Adipocyte (in vitro differentiated cells): Measurements from ENCODE around the gene RNF145.
"Not testable (repeated sequence)": the region's sequence is repeated elsewhere in the genome, so short reads cannot be mapped to it uniquely, and the experiment has no call there.

Experiments
- DNase-seq: peaks from one replicate; pipeline ENCODE4 v3.0.0-alpha.2; 2015; ENCODE audit warnings: low read depth
- H3K27me3 ChIP-seq: replicated peaks from 2 replicates; pipeline ENCODE4 v1.7.0; 2013; ENCODE audit warnings: mild to moderate bottlenecking, low read length, moderate library complexity; ENCODE audit not compliant: control insufficient read depth, insufficient read depth
- H3K36me3 ChIP-seq: 2 replicates; pipeline ENCODE4 v1.7.0; 2013; ENCODE audit warnings: low read length, mild to moderate bottlenecking, moderate library complexity; ENCODE audit not compliant: control insufficient read depth, insufficient read depth, severe bottlenecking
- H3K4me1 ChIP-seq: 2 replicates; pipeline ENCODE4 v1.7.0; 2013; ENCODE audit warnings: mild to moderate bottlenecking, low read length, moderate library complexity; ENCODE audit not compliant: control insufficient read depth, insufficient read depth
- H3K4me3 ChIP-seq: 2 replicates; pipeline ENCODE4 v1.7.0; 2013; ENCODE audit warnings: mild to moderate bottlenecking, low read length, moderate library complexity
- H3K9ac ChIP-seq: 2 replicates; pipeline ENCODE4 v1.7.0; 2013; ENCODE audit warnings: mild to moderate bottlenecking, low read length, moderate library complexity
- H3K9me3 ChIP-seq: 2 replicates; pipeline ENCODE4 v1.7.0; 2013; ENCODE audit warnings: mild to moderate bottlenecking, low read length, moderate library complexity; ENCODE audit not compliant: control insufficient read depth

The RNF145 gene

GRCh38 chr5:159240301-159240870, 31.0 kb upstream of the RNF145 start:
- Histone ChIP-seq H3K4me1 (peaks cover 8% of the 10 kb centered on the region), H3K27me3 (no peaks in the 10 kb centered on the region), H3K9me3 (no peaks in the 10 kb centered on the region), H3K36me3 (no peaks in the 10 kb centered on the region), H3K9ac (no peak overlapping the region), H3K4me3 (no peak overlapping the region)
- DNase-seq = peak; percentile 32

- not testable (repeated sequence) for H3K9ac ChIP-seq, H3K9me3 ChIP-seq, H3K4me1 ChIP-seq, DNase-seq, H3K36me3 ChIP-seq, H3K27me3 ChIP-seq, H3K4me3 ChIP-seq
These were observed 26.6 kb upstream of the RNF145 start for GRCh38 chr5:159235871-159236520.

GRCh38 chr5:159231167-159231566, 21.8 kb upstream of the RNF145 start:
- no peak overlapping the region for H3K4me3 ChIP-seq
- no peak overlapping the region for H3K9ac ChIP-seq
- no peaks in the 10 kb centered on the region for H3K36me3 ChIP-seq
- H3K4me1 ChIP-seq = peaks cover 7% of the 10 kb centered on the region
- peak; percentile 11 for DNase-seq
- H3K27me3 ChIP-seq = no peaks in the 10 kb centered on the region
- H3K9me3 ChIP-seq = no peaks in the 10 kb centered on the region

GRCh38 chr5:159230657-159231056, 21.3 kb upstream of the RNF145 start:
- H3K4me1 ChIP-seq = peaks cover 7% of the 10 kb centered on the region
- no peak for DNase-seq

GRCh38 chr5:159228097-159228496, 18.7 kb upstream of the RNF145 start:
- H3K4me3 ChIP-seq, H3K27me3 ChIP-seq, H3K4me1 ChIP-seq, H3K9me3 ChIP-seq, H3K36me3 ChIP-seq, DNase-seq, H3K9ac ChIP-seq: not testable (repeated sequence)

More at GRCh38 chr5:159230657-159231056, 21.3 kb upstream of the RNF145 start:
- Histone ChIP-seq H3K27me3 (no peaks in the 10 kb centered on the region), H3K9me3 (no peaks in the 10 kb centered on the region), H3K9ac (no peak overlapping the region), H3K36me3 (no peaks in the 10 kb centered on the region), H3K4me3 (no peak overlapping the region)

- Histone ChIP-seq H3K27me3 (peaks cover 9% of the 10 kb centered on the region), H3K36me3 (no peaks in the 10 kb centered on the region), H3K9me3 (no peaks in the 10 kb centered on the region), H3K4me3 (no peak overlapping the region), H3K4me1 (peaks cover 7% of the 10 kb centered on the region), H3K9ac (no peak overlapping the region)
- no peak for DNase-seq
These were observed 18.1 kb upstream of the RNF145 start for GRCh38 chr5:159227452-159227851.

GRCh38 chr5:159226451-159226850, 17.1 kb upstream of the RNF145 start:
- no peak for DNase-seq
- Histone ChIP-seq H3K4me1 (peaks cover 7% of the 10 kb centered on the region), H3K36me3 (no peaks in the 10 kb centered on the region), H3K9me3 (no peaks in the 10 kb centered on the region), H3K9ac (no peak overlapping the region), H3K4me3 (no peak overlapping the region), H3K27me3 (peaks cover 9% of the 10 kb centered on the region)

GRCh38 chr5:159224471-159224870, 15.1 kb upstream of the RNF145 start:
- H3K4me1 ChIP-seq = no peaks in the 10 kb centered on the region
- no peaks in the 10 kb centered on the region for H3K9me3 ChIP-seq
- no peak overlapping the region for H3K4me3 ChIP-seq
- H3K9ac ChIP-seq = no peak overlapping the region
- no peaks in the 10 kb centered on the region for H3K36me3 ChIP-seq
- peaks cover 9% of the 10 kb centered on the region for H3K27me3 ChIP-seq
- DNase-seq = no peak

- peaks cover 9% of the 10 kb centered on the region for H3K27me3 ChIP-seq
- no peak for DNase-seq
- no peak overlapping the region for H3K4me3 ChIP-seq
- H3K36me3 ChIP-seq = no peaks in the 10 kb centered on the region
- H3K9me3 ChIP-seq = no peaks in the 10 kb centered on the region
- no peak overlapping the region for H3K9ac ChIP-seq
- H3K4me1 ChIP-seq = peaks cover 4% of the 10 kb centered on the region
These were observed 14.1 kb upstream of the RNF145 start for GRCh38 chr5:159223469-159223868.

GRCh38 chr5:159220206-159220605, 10.9 kb upstream of the RNF145 start:
- H3K9me3 ChIP-seq = no peaks in the 10 kb centered on the region
- H3K4me1 ChIP-seq = peaks cover 7% of the 10 kb centered on the region
- H3K9ac ChIP-seq = no peak overlapping the region
- no peak for DNase-seq
- H3K4me3 ChIP-seq = no peak overlapping the region
- H3K36me3 ChIP-seq = no peaks in the 10 kb centered on the region
- peaks cover 9% of the 10 kb centered on the region for H3K27me3 ChIP-seq

- H3K9me3 ChIP-seq = no peaks in the 10 kb centered on the region
- H3K9ac ChIP-seq = no peak overlapping the region
- H3K4me3 ChIP-seq = no peak overlapping the region
- peaks cover 7% of the 10 kb centered on the region for H3K4me1 ChIP-seq
- H3K27me3 ChIP-seq = peaks cover 1% of the 10 kb centered on the region
- DNase-seq = peak; percentile 81
- no peaks in the 10 kb centered on the region for H3K36me3 ChIP-seq
These were observed 9.3 kb upstream of the RNF145 start for GRCh38 chr5:159218595-159219023.

GRCh38 chr5:159217236-159217635, 7.9 kb upstream of the RNF145 start:
- Histone ChIP-seq H3K4me3 (no peak overlapping the region), H3K9me3 (no peaks in the 10 kb centered on the region), H3K4me1 (peaks cover 7% of the 10 kb centered on the region), H3K36me3 (no peaks in the 10 kb centered on the region), H3K27me3 (no peaks in the 10 kb centered on the region), H3K9ac (no peak overlapping the region)
- no peak for DNase-seq
